Measurements from ENCODE around the gene LMF1.
A peak's percentile ranks its signal among the peaks of the same experiment; 100 is the strongest.
"Not testable (repeated sequence)": the region's sequence is repeated elsewhere in the genome, so short reads cannot be mapped to it uniquely, and the experiment has no call there.

LMF1 gene

GRCh38 chr16:825341-826061 lies 145.3 kb downstream of the LMF1 start:
- Histone ChIP-seq H3K36me3 (no peaks in the 10 kb centered on the region), H3K9ac (peak overlapping the region; percentile 59; the same call in 1 of the 2 replicates), H3K27ac (peak overlapping the region; percentile 76), H3K27me3 (no peaks in the 10 kb centered on the region), H3K9me3 (peaks cover 11% of the 10 kb centered on the region), H3K4me2 (peak overlapping the region; percentile 78), H4K20me1 (no peaks in the 10 kb centered on the region), H3K4me3 (peak overlapping the region; percentile 12), H3K4me1 (peaks cover 92% of the 10 kb centered on the region)
- no peak for TF ChIP-seq Cebpa-rat (IDR thresholded peaks at IDR 0.05)

- H3K9me3 ChIP-seq = peaks cover 11% of the 10 kb centered on the region
- no peaks in the 10 kb centered on the region for H3K27me3 ChIP-seq
- no peaks in the 10 kb centered on the region for H4K20me1 ChIP-seq
- H3K4me2 ChIP-seq = peak overlapping the region; percentile 78
- peak overlapping the region; percentile 59; the same call in 1 of the 2 replicates for H3K9ac ChIP-seq
- H3K27ac ChIP-seq = peak overlapping the region; percentile 76
- TF ChIP-seq Cebpa-rat (IDR thresholded peaks at IDR 0.05) = no peak
- H3K4me1 ChIP-seq = peaks cover 92% of the 10 kb centered on the region
- no peaks in the 10 kb centered on the region for H3K36me3 ChIP-seq
- peak overlapping the region; percentile 12; the same call in 1 of the 2 replicates for H3K4me3 ChIP-seq
These were observed 146.2 kb downstream of the LMF1 start for GRCh38 chr16:824601-825000.

GRCh38 chr16:824194-824593 lies 146.6 kb downstream of the LMF1 start:
- peaks cover 11% of the 10 kb centered on the region for H3K9me3 ChIP-seq
- H3K27me3 ChIP-seq = no peaks in the 10 kb centered on the region
- H4K20me1 ChIP-seq = no peaks in the 10 kb centered on the region
- peak overlapping the region; percentile 78 for H3K4me2 ChIP-seq
- H3K4me3 ChIP-seq = no peak overlapping the region
- no peak for TF ChIP-seq Cebpa-rat (IDR thresholded peaks at IDR 0.05)
- no peak overlapping the region for H3K9ac ChIP-seq
- no peaks in the 10 kb centered on the region for H3K36me3 ChIP-seq
- H3K27ac ChIP-seq = peak overlapping the region; percentile 76; the same call in 1 of the 2 replicates
- peaks cover 92% of the 10 kb centered on the region for H3K4me1 ChIP-seq

- Histone ChIP-seq H3K27me3 (no peaks in the 10 kb centered on the region), H3K36me3 (no peaks in the 10 kb centered on the region), H3K9ac (no peak overlapping the region), H3K9me3 (peaks cover 21% of the 10 kb centered on the region), H3K4me2 (0 out of 2 replicates have a peak overlapping the region, but pooled peaks have one; percentile 12), H3K27ac (no peak overlapping the region), H4K20me1 (no peaks in the 10 kb centered on the region), H3K4me3 (no peak overlapping the region), H3K4me1 (peaks cover 86% of the 10 kb centered on the region)
- TF ChIP-seq Cebpa-rat (IDR thresholded peaks at IDR 0.05) = no peak
These were observed 147.9 kb downstream of the LMF1 start for GRCh38 chr16:822909-823297.

GRCh38 chr16:822174-822908 lies 148.4 kb downstream of the LMF1 start:
- no peaks in the 10 kb centered on the region for H4K20me1 ChIP-seq
- no peak overlapping the region for H3K27ac ChIP-seq
- peaks cover 84% of the 10 kb centered on the region for H3K4me1 ChIP-seq
- H3K4me2 ChIP-seq = 0 out of 2 replicates have a peak overlapping the region, but pooled peaks have one; percentile 12
- H3K9me3 ChIP-seq = peaks cover 26% of the 10 kb centered on the region
- H3K9ac ChIP-seq = no peak overlapping the region
- no peaks in the 10 kb centered on the region for H3K36me3 ChIP-seq
- no peak overlapping the region for H3K4me3 ChIP-seq
- no peaks in the 10 kb centered on the region for H3K27me3 ChIP-seq
- TF ChIP-seq Cebpa-rat (IDR thresholded peaks at IDR 0.05) = no peak

GRCh38 chr16:821751-822150 lies 149.0 kb downstream of the LMF1 start:
- Histone ChIP-seq H3K4me2 (peak overlapping the region; percentile 80; the same call in 1 of the 2 replicates), H3K9me3 (peaks cover 32% of the 10 kb centered on the region), H3K4me1 (peaks cover 84% of the 10 kb centered on the region), H3K27me3 (no peaks in the 10 kb centered on the region), H4K20me1 (no peaks in the 10 kb centered on the region), H3K36me3 (no peaks in the 10 kb centered on the region), H3K27ac (no peak overlapping the region), H3K9ac (no peak overlapping the region), H3K4me3 (no peak overlapping the region)
- TF ChIP-seq Cebpa-rat (IDR thresholded peaks at IDR 0.05) = no peak

- no peak overlapping the region for H3K4me3 ChIP-seq
- peaks cover 86% of the 10 kb centered on the region for H3K4me1 ChIP-seq
- H3K27me3 ChIP-seq = no peaks in the 10 kb centered on the region
- peak overlapping the region; percentile 80 for H3K4me2 ChIP-seq
- H3K9ac ChIP-seq = peak overlapping the region; percentile 10; the same call in 1 of the 2 replicates
- no peaks in the 10 kb centered on the region for H4K20me1 ChIP-seq
- H3K9me3 ChIP-seq = peaks cover 33% of the 10 kb centered on the region
- no peak for TF ChIP-seq Cebpa-rat (IDR thresholded peaks at IDR 0.05)
- H3K36me3 ChIP-seq = no peaks in the 10 kb centered on the region
- H3K27ac ChIP-seq = peak overlapping the region; percentile 73; the same call in 1 of the 2 replicates
These were observed 150.0 kb downstream of the LMF1 start for GRCh38 chr16:820748-821147.

GRCh38 chr16:820044-820408 lies 150.8 kb downstream of the LMF1 start:
- peak overlapping the region; percentile 80 for H3K4me2 ChIP-seq
- H4K20me1 ChIP-seq = not testable (repeated sequence)

GRCh38 chr16:819336-820043 lies 151.3 kb downstream of the LMF1 start:
- H4K20me1 ChIP-seq = no peaks in the 10 kb centered on the region
- TF ChIP-seq Cebpa-rat (IDR thresholded peaks at IDR 0.05) = no peak
- no peaks in the 10 kb centered on the region for H3K27me3 ChIP-seq
- H3K36me3 ChIP-seq = no peaks in the 10 kb centered on the region
- peak overlapping the region; percentile 73 for H3K27ac ChIP-seq
- H3K4me2 ChIP-seq = peak overlapping the region; percentile 80
- H3K9me3 ChIP-seq = peaks cover 33% of the 10 kb centered on the region
- H3K4me3 ChIP-seq = peak overlapping the region; percentile 32; the same call in 1 of the 2 replicates
- H3K9ac ChIP-seq = peak overlapping the region; percentile 68
- peaks cover 86% of the 10 kb centered on the region for H3K4me1 ChIP-seq

More at GRCh38 chr16:820044-820408, 150.8 kb downstream of the LMF1 start:
- Histone ChIP-seq H3K9ac (peak overlapping the region; percentile 68), H3K9me3 (peaks cover 33% of the 10 kb centered on the region), H3K4me3 (peak overlapping the region; percentile 32; the same call in 1 of the 2 replicates), H3K4me1 (peaks cover 86% of the 10 kb centered on the region), H3K27ac (peak overlapping the region; percentile 73)
- not testable (repeated sequence) for H3K27me3 ChIP-seq, H3K36me3 ChIP-seq
